CD8-positive, alpha-beta memory T cell (primary cell): ENCODE results near the gene ACE2. TPM values are rescaled to one million over a fixed set of nuclear protein-coding genes. Genes with fewer than 3 reads are reported as not detected.

Experiments
- CTCF ChIA-PET: fragments of 350-600 bp; sonication (Branson Sonifier 250); formaldehyde crosslinking; loops from one replicate; lab custom pipeline; 2021; ENCODE audit warnings: antibody characterized with exemption; lab: Charles Lee
- POLR2A ChIA-PET: fragments of 350-600 bp; sonication (Branson Sonifier 250); formaldehyde crosslinking; loops from one replicate; lab custom pipeline; 2021; ENCODE audit warnings: antibody characterized with exemption; lab: Charles Lee
- DNase-seq, 5 donors: peaks; one replicate each; pipeline versions ENCODE4 v3.0.0 to v3.0.0-alpha.2; 2020 to 2022; ENCODE audit warnings: mixed read lengths in 1 of 5
- H3K27ac ChIP-seq: one replicate; pipeline ENCODE4 v1.7.0; 2013; ENCODE audit warnings: low read depth, mild to moderate bottlenecking, low read length, moderate library complexity
- H3K27me3 ChIP-seq: 2 replicates; pipeline ENCODE4 v1.7.0; 2013; ENCODE audit warnings: low read length, mild to moderate bottlenecking; ENCODE audit not compliant: insufficient read depth, poor library complexity, severe bottlenecking
- H3K36me3 ChIP-seq: 2 replicates; pipeline ENCODE4 v1.7.0; 2013; ENCODE audit warnings: mild to moderate bottlenecking, low read length, moderate library complexity; ENCODE audit not compliant: insufficient read depth
- H3K4me1 ChIP-seq: 2 replicates; pipeline ENCODE4 v1.7.0; 2013; ENCODE audit warnings: mild to moderate bottlenecking, low read length, moderate library complexity; ENCODE audit not compliant: insufficient read depth
- H3K4me3 ChIP-seq: 2 replicates; pipeline ENCODE4 v1.7.0; 2013; ENCODE audit warnings: mild to moderate bottlenecking, low read length
- H3K9me3 ChIP-seq: 2 replicates; pipeline ENCODE4 v1.7.0; 2013; ENCODE audit warnings: mild to moderate bottlenecking, low read length
- H3K27ac Mint-ChIP-seq, 8 donors: one replicate each; pipeline ENCODE4 v1.8.0; 2020 to 2021; ENCODE audit warnings: mixed read lengths in 8 of 8, mild to moderate bottlenecking in 6 of 8, inconsistent platforms in 3 of 8, moderate library complexity in 3 of 8
- H3K27me3 Mint-ChIP-seq, 2 donors: one replicate each; pipeline ENCODE4 v1.8.0; 2020 to 2021; ENCODE audit warnings: mixed read lengths in 2 of 2, mild to moderate bottlenecking in 1 of 2, moderate library complexity in 1 of 2
- H3K36me3 Mint-ChIP-seq, 3 donors: one replicate each; pipeline ENCODE4 v1.8.0; 2020 to 2021; ENCODE audit warnings: mixed read lengths in 3 of 3, inconsistent platforms in 1 of 3, mild to moderate bottlenecking in 1 of 3
- H3K4me1 Mint-ChIP-seq, 3 donors: one replicate each; pipeline ENCODE4 v1.8.0; 2020 to 2021; ENCODE audit warnings: mixed read lengths in 3 of 3, inconsistent platforms in 1 of 3, mild to moderate bottlenecking in 1 of 3
- H3K4me3 Mint-ChIP-seq, 7 donors: one replicate each; pipeline ENCODE4 v1.8.0; 2020 to 2021; ENCODE audit warnings: mixed read lengths in 7 of 7, mild to moderate bottlenecking in 6 of 7, moderate library complexity in 4 of 7, inconsistent platforms in 2 of 7
- H3K9me3 Mint-ChIP-seq, 5 donors: one replicate each; pipeline ENCODE4 v1.8.0; 2020 to 2022; ENCODE audit warnings: mixed read lengths in 5 of 5, mild to moderate bottlenecking in 3 of 5, moderate library complexity in 2 of 5, inconsistent platforms in 1 of 5
- polyA plus RNA-seq: library from polyadenylated mRNA; unstranded; fragments of 300-500 nt; fragmentation: Illumina TruSeq; gene quantifications from one replicate; pipeline ENCODE4 v1.2.3, GENCODE V29; 2021
- total RNA-seq, 2 experiments: library from RNA; stranded (reverse); gene quantifications; one replicate each; pipeline ENCODE4 v1.2.3, GENCODE V29; 2021

The ACE2 gene
- total and polyA plus RNA-seq, 3 experiments from 2014 or later, result not detected

- no peak overlapping the region for H3K4me3 ChIP-seq
- no peaks in the 10 kb centered on the region for H3K9me3 ChIP-seq
- H3K27ac Mint-ChIP-seq, result no peak overlapping the region
- no peaks in the 10 kb centered on the region for H3K36me3 ChIP-seq
- CTCF ChIA-PET, result no interaction called here
- H3K36me3 Mint-ChIP-seq, result no peaks in the 10 kb centered on the region
- peaks cover 5 to 13% of the 10 kb centered on the region in 2 donors for H3K27me3 Mint-ChIP-seq
- DNase-seq, result no peak
- H3K4me3 Mint-ChIP-seq, result no peak overlapping the region
- no peaks in the 10 kb centered on the region for H3K27me3 ChIP-seq
- POLR2A ChIA-PET, result no interaction called here
- no peaks in the 10 kb centered on the region for H3K4me1 Mint-ChIP-seq
- H3K9me3 Mint-ChIP-seq, result peaks cover 0 to 2% (median 0%) of the 10 kb centered on the region in 5 donors
- H3K4me1 ChIP-seq, result no peaks in the 10 kb centered on the region
- no peak overlapping the region for H3K27ac ChIP-seq
These were observed 51.4 kb downstream of the ACE2 start for GRCh38 chrX:15549189-15550012.

GRCh38 chrX:15547356-15547755, 53.4 kb downstream of the ACE2 start:
- Histone ChIP-seq H3K9me3 (no peaks in the 10 kb centered on the region), H3K27me3 (no peaks in the 10 kb centered on the region), H3K36me3 (no peaks in the 10 kb centered on the region), H3K4me3 (no peak overlapping the region), H3K27ac (no peak overlapping the region), H3K4me1 (no peaks in the 10 kb centered on the region)
- H3K9me3 Mint-ChIP-seq, result peaks cover 0 to 2% (median 0%) of the 10 kb centered on the region in 5 donors
- no peak overlapping the region for H3K27ac Mint-ChIP-seq
- H3K4me1 Mint-ChIP-seq, result no peaks in the 10 kb centered on the region
- H3K27me3 Mint-ChIP-seq, result peaks cover 5 to 11% of the 10 kb centered on the region in 2 donors
- no peaks in the 10 kb centered on the region for H3K36me3 Mint-ChIP-seq
- no peak overlapping the region for H3K4me3 Mint-ChIP-seq
- no peak for DNase-seq
- POLR2A ChIA-PET, result no interaction called here
- CTCF ChIA-PET, result no interaction called here

GRCh38 chrX:15546745-15547144, 54.0 kb downstream of the ACE2 start:
- Histone ChIP-seq H3K27me3 (no peaks in the 10 kb centered on the region), H3K9me3 (no peaks in the 10 kb centered on the region), H3K36me3 (no peaks in the 10 kb centered on the region), H3K27ac (no peak overlapping the region), H3K4me3 (no peak overlapping the region), H3K4me1 (no peaks in the 10 kb centered on the region)
- DNase-seq, result no peak
- Mint-ChIP-seq H3K4me3 (no peak overlapping the region), H3K27ac (no peak overlapping the region), H3K9me3 (peaks cover 0 to 2% (median 0%) of the 10 kb centered on the region in 5 donors), H3K27me3 (peaks cover 5 to 11% of the 10 kb centered on the region in 2 donors), H3K36me3 (no peaks in the 10 kb centered on the region), H3K4me1 (no peaks in the 10 kb centered on the region)
- ChIA-PET POLR2A (no interaction called here), CTCF (no interaction called here)

GRCh38 chrX:15530318-15530717, 70.4 kb downstream of the ACE2 start:
- H3K36me3 Mint-ChIP-seq, result no peaks in the 10 kb centered on the region
- no peak overlapping the region for H3K27ac ChIP-seq
- no peaks in the 10 kb centered on the region for H3K36me3 ChIP-seq
- H3K9me3 Mint-ChIP-seq, result no peaks in the 10 kb centered on the region
- H3K9me3 ChIP-seq, result no peaks in the 10 kb centered on the region
- no peaks in the 10 kb centered on the region for H3K4me1 Mint-ChIP-seq
- H3K27me3 ChIP-seq, result no peaks in the 10 kb centered on the region
- ChIA-PET CTCF (no interaction called here), POLR2A (no interaction called here)
- no peak for DNase-seq
- H3K27ac Mint-ChIP-seq, result no peak overlapping the region
- peaks cover 11 to 13% of the 10 kb centered on the region in 2 donors for H3K27me3 Mint-ChIP-seq
- no peaks in the 10 kb centered on the region for H3K4me1 ChIP-seq
- no peak overlapping the region for H3K4me3 ChIP-seq
- H3K4me3 Mint-ChIP-seq, result no peak overlapping the region

- Mint-ChIP-seq H3K9me3 (no peaks in the 10 kb centered on the region), H3K27me3 (peaks cover 11 to 12% of the 10 kb centered on the region in 2 donors), H3K36me3 (no peaks in the 10 kb centered on the region), H3K4me1 (no peaks in the 10 kb centered on the region), H3K27ac (no peak overlapping the region), H3K4me3 (no peak overlapping the region)
- Histone ChIP-seq H3K4me1 (no peaks in the 10 kb centered on the region), H3K36me3 (no peaks in the 10 kb centered on the region), H3K27me3 (no peaks in the 10 kb centered on the region), H3K27ac (no peak overlapping the region), H3K9me3 (no peaks in the 10 kb centered on the region), H3K4me3 (no peak overlapping the region)
- CTCF ChIA-PET, result no interaction called here
- POLR2A ChIA-PET, result no interaction called here
- DNase-seq, result no peak
These were observed 71.6 kb downstream of the ACE2 start for GRCh38 chrX:15529165-15529564.

- Mint-ChIP-seq H3K27ac (no peak overlapping the region), H3K9me3 (no peaks in the 10 kb centered on the region), H3K27me3 (peaks cover 9 to 21% of the 10 kb centered on the region in 2 donors), H3K4me1 (no peaks in the 10 kb centered on the region), H3K36me3 (no peaks in the 10 kb centered on the region), H3K4me3 (no peak overlapping the region)
- no peaks in the 10 kb centered on the region for H3K27me3 ChIP-seq
- no peaks in the 10 kb centered on the region for H3K36me3 ChIP-seq
- no peaks in the 10 kb centered on the region for H3K9me3 ChIP-seq
- ChIA-PET POLR2A (no interaction called here), CTCF (no interaction called here)
- no peak overlapping the region for H3K27ac ChIP-seq
- DNase-seq, result no peak
- no peak overlapping the region for H3K4me3 ChIP-seq
- H3K4me1 ChIP-seq, result no peaks in the 10 kb centered on the region
These were observed 74.9 kb downstream of the ACE2 start for GRCh38 chrX:15525664-15526416.

GRCh38 chrX:15524417-15524816, 76.3 kb downstream of the ACE2 start:
- H3K27me3 Mint-ChIP-seq, result peaks cover 9 to 21% of the 10 kb centered on the region in 2 donors
- Histone ChIP-seq H3K27me3 (no peaks in the 10 kb centered on the region), H3K4me3 (no peak overlapping the region), H3K9me3 (no peaks in the 10 kb centered on the region), H3K36me3 (no peaks in the 10 kb centered on the region), H3K4me1 (no peaks in the 10 kb centered on the region), H3K27ac (no peak overlapping the region)
- H3K27ac Mint-ChIP-seq, result no peak overlapping the region
- H3K9me3 Mint-ChIP-seq, result no peaks in the 10 kb centered on the region
- no peaks in the 10 kb centered on the region for H3K4me1 Mint-ChIP-seq
- H3K36me3 Mint-ChIP-seq, result no peaks in the 10 kb centered on the region
- ChIA-PET POLR2A (no interaction called here), CTCF (no interaction called here)
- no peak for DNase-seq
- no peak overlapping the region for H3K4me3 Mint-ChIP-seq

GRCh38 chrX:15523088-15523487, 77.7 kb downstream of the ACE2 start:
- no peak overlapping the region for H3K4me3 Mint-ChIP-seq
- no peaks in the 10 kb centered on the region for H3K4me1 ChIP-seq
- H3K36me3 ChIP-seq, result no peaks in the 10 kb centered on the region
- H3K4me3 ChIP-seq, result no peak overlapping the region
- H3K27ac Mint-ChIP-seq, result no peak overlapping the region
- peaks cover 7 to 21% of the 10 kb centered on the region in 2 donors for H3K27me3 Mint-ChIP-seq
- ChIA-PET CTCF (no interaction called here), POLR2A (no interaction called here)
- no peaks in the 10 kb centered on the region for H3K36me3 Mint-ChIP-seq
- no peak overlapping the region for H3K27ac ChIP-seq
- no peaks in the 10 kb centered on the region for H3K9me3 ChIP-seq
- no peaks in the 10 kb centered on the region for H3K4me1 Mint-ChIP-seq
- no peaks in the 10 kb centered on the region for H3K9me3 Mint-ChIP-seq
- DNase-seq, result no peak
- H3K27me3 ChIP-seq, result no peaks in the 10 kb centered on the region
